Cardiac muscle cell (in vitro differentiated cells and primary cell): ENCODE results near the gene KCP. TPM values are rescaled to one million over a fixed set of nuclear protein-coding genes. Genes with fewer than 3 reads are reported as not detected.
A peak's percentile ranks its signal among the peaks of the same experiment; 100 is the strongest.

Experiments used
- DNase-seq, 2 donors: peaks; one replicate each; pipeline versions ENCODE4 v3.0.0 to v3.0.0-alpha.2; 2010 to 2017; ENCODE audit warnings: low read depth in 1 of 2, low spot score in 1 of 2
- H3K27ac ChIP-seq: fragments of 200-600 bp; sonication (generic); 2 replicates; pipeline ENCODE4 v1.5.1; 2016
- H3K27me3 ChIP-seq: fragments of 200-600 bp; sonication (generic); 2 replicates; pipeline ENCODE4 v1.6.0; 2016; ENCODE audit warnings: control low read depth
- H3K36me3 ChIP-seq: fragments of 200-600 bp; sonication (generic); 2 replicates; pipeline ENCODE4 v1.5.1; 2016; ENCODE audit warnings: control low read depth
- H3K4me1 ChIP-seq: fragments of 200-600 bp; sonication (generic); 2 replicates; pipeline ENCODE4 v1.8.1; 2017; ENCODE audit warnings: low read depth, mild to moderate bottlenecking, mixed run types
- H3K4me3 ChIP-seq: fragments of 200-600 bp; sonication (generic); 2 replicates; pipeline ENCODE4 v1.5.1; 2016; ENCODE audit warnings: mild to moderate bottlenecking
- H3K9me3 ChIP-seq: fragments of 200-600 bp; sonication (generic); 2 replicates; pipeline ENCODE4 v1.5.1; 2017; ENCODE audit warnings: low read depth, mild to moderate bottlenecking, control low read depth
- CTCF ChIP-seq: IDR thresholded peaks from 2 replicates; pipeline ENCODE4 v1.5.1; 2012; ENCODE audit warnings: low read depth, mild to moderate bottlenecking, low read length
- polyA plus RNA-seq: library from polyadenylated mRNA; unstranded; fragments of >200 nt; fragmentation: Nextera tagmentation; extraction: Ambion mirVana; gene quantifications from 2 replicates; pipeline ENCODE4 v1.2.1, GENCODE V29; 2016
- total RNA-seq: library from RNA; depleted of rRNA; stranded (reverse); fragments of >200 nt; gene quantifications from 2 replicates; pipeline ENCODE4 v1.2.3, GENCODE V29; 2016

KCP gene
- total and polyA plus RNA-seq, 2 experiments from 2014 or later = 1.2 to 1.6 TPM

- Histone ChIP-seq H3K4me3 (peak overlapping the region; percentile 72), H3K27me3 (no peaks in the 10 kb centered on the region), H3K4me1 (peaks cover 31% of the 10 kb centered on the region), H3K9me3 (no peaks in the 10 kb centered on the region), H3K36me3 (peaks cover 27% of the 10 kb centered on the region), H3K27ac (peak overlapping the region; percentile 99)
- no peak for DNase-seq
- TF ChIP-seq CTCF = no peak
These were observed 77.7 kb downstream of the KCP start for GRCh38 chr7:128832880-128833147.

- peaks cover 37% of the 10 kb centered on the region for H3K4me1 ChIP-seq
- no peaks in the 10 kb centered on the region for H3K27me3 ChIP-seq
- H3K9me3 ChIP-seq = no peaks in the 10 kb centered on the region
- peak overlapping the region; percentile 72 for H3K4me3 ChIP-seq
- TF ChIP-seq CTCF = no peak
- H3K27ac ChIP-seq = peak overlapping the region; percentile 99
- peak; percentile 63 to 90 for DNase-seq
- peaks cover 21% of the 10 kb centered on the region for H3K36me3 ChIP-seq
These were observed 78.3 kb downstream of the KCP start for GRCh38 chr7:128831994-128832879.

- Histone ChIP-seq H3K27ac (peak overlapping the region; percentile 99), H3K27me3 (no peaks in the 10 kb centered on the region), H3K9me3 (no peaks in the 10 kb centered on the region), H3K4me1 (peaks cover 45% of the 10 kb centered on the region), H3K36me3 (peaks cover 12% of the 10 kb centered on the region), H3K4me3 (peak overlapping the region; percentile 72)
- TF ChIP-seq CTCF = no peak
- peak; percentile 77 to 90 for DNase-seq
These were observed 79.1 kb downstream of the KCP start for GRCh38 chr7:128831178-128831993.

- Histone ChIP-seq H3K36me3 (peaks cover 4% of the 10 kb centered on the region), H3K4me1 (peaks cover 54% of the 10 kb centered on the region), H3K27me3 (no peaks in the 10 kb centered on the region), H3K9me3 (no peaks in the 10 kb centered on the region), H3K27ac (peak within 1 kb of the TSS; percentile 99), H3K4me3 (peak within 1 kb of the TSS; percentile 72)
- no peak for TF ChIP-seq CTCF
- peak; percentile 78 to 86 for DNase-seq
These were observed 80.0 kb downstream of the KCP start, which contains the start of gene FLNC for GRCh38 chr7:128830231-128831177. TSS of gene FLNC (plus strand) at chr7:128830406. CDS start at chr7:128830638, 232 bp downstream.
